HG03571 (cell line): ENCODE data around the gene SEC22C.
"Not testable (repeated sequence)": the region's sequence is repeated elsewhere in the genome, so short reads cannot be mapped to it uniquely, and the experiment has no call there.

Experiments used
- ATAC-seq: cut with Tn5 transposase; IDR thresholded peaks from one replicate; pipeline ENCODE4 v1.9.1; 2021; ENCODE audit not compliant: unreplicated experiment

The SEC22C gene

DNA sequence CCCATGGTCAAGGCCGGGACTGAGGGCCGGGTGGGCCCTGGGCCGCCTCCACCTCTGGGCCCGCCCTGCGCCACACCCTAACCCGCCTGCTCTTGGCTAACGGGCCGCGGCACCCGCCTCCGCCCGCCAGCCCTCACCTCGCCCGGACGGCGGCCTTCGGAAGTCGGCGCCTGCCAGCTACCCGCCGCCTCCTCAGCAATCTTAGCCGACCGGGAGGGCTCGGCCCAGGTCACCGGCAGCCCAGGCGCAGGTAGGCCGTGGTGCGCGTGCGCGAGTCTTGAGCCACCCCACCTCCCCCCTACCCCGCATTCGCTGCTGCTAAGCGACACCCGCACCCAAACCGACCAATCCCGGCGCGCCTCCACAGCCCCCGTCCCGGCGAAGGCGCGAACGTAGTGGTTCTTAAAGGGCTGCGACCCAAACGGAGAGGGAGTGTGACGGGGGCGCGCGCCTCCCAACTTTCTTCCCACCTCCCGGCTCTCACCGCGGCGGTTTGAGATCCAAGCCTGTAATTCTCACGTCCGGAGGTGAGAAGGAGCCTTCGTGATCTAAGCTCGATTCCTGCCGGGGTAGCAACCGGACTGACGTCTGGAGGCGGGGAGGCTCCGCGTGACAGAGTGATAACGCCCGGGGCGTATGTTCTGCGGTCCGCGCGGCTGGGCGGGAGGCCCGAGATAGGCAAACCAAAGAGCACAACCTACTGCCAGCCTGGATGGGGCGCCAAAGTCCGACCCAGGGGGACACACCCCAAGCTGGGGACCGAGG lies at the start of gene SEC22C:
TSS of gene SEC22C (minus strand) at position 259 of the 765 bp plus-strand sequence. CDS start 12,921 bp downstream, outside the sequence.
- ATAC-seq, result peak; percentile 88

- ATAC-seq, result no peak
Measured at GRCh38 chr3:42613462-42613861, 31.7 kb upstream of the SEC22C start.

DNA sequence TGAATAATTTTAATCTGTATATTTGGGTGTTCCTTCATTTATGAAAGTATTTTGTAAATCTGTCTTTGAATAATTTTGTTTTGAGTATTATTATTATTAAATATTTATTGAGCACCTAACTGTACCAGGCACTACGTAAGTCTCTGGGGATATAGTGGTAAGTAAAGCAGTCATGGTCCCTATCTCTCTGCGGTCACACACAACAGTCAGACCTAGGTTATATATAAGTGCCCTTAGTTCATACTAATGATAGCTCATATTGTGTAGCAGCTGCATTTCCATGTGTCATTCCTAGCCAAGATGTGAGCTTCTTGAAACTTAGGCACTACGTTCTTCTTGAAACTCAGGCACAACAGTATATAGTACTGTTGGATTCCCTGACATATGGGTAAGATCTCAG lies 31.2 kb upstream of the SEC22C start:
- peak; percentile 72 for ATAC-seq

DNA sequence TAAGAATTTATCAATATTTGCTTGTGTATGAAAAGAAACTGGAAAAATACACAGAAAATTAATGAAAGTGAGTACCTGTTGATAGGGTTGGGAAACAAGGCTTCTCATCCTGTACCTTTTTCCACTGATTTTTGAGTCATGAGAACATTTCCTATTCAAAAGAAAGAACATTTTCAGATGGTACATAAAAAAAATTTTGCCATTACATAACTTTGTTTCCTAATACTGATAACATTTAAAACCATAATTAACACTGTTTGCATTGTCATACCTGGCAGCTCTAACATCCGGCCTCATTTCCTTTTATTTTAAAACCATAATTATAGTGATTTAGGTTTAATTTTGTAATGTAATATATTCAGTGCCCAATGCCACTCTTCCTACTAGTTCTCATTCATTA lies 30.4 kb upstream of the SEC22C start:
- no peak for ATAC-seq

GRCh38 chr3:42610976-42611375 lies 29.2 kb upstream of the SEC22C start:
- ATAC-seq, result no peak

GRCh38 chr3:42608581-42608980 lies 26.8 kb upstream of the SEC22C start:
- ATAC-seq, result no peak

GRCh38 chr3:42605546-42606173 lies 23.9 kb upstream of the SEC22C start:
- no peak for ATAC-seq

DNA sequence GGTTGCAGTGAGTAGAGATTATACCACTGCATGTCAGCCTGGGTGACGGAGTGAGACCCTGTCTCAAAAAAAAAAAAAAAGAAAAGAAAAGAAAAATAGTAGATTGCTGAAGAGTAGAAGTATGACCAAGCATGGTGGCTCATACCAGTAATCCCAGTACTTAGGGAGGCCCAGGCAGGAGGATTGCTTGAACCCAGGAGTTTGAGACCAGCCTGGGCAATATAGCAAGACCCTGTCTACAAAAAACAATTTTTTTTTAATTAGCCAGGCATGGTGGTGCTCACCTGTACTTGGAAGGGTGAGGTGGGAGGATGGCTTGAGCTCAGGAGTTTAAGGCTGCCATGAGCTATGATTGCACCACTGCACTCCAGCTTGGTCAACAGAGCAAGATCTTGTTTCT lies 21.2 kb upstream of the SEC22C start:
- ATAC-seq, result no peak

DNA sequence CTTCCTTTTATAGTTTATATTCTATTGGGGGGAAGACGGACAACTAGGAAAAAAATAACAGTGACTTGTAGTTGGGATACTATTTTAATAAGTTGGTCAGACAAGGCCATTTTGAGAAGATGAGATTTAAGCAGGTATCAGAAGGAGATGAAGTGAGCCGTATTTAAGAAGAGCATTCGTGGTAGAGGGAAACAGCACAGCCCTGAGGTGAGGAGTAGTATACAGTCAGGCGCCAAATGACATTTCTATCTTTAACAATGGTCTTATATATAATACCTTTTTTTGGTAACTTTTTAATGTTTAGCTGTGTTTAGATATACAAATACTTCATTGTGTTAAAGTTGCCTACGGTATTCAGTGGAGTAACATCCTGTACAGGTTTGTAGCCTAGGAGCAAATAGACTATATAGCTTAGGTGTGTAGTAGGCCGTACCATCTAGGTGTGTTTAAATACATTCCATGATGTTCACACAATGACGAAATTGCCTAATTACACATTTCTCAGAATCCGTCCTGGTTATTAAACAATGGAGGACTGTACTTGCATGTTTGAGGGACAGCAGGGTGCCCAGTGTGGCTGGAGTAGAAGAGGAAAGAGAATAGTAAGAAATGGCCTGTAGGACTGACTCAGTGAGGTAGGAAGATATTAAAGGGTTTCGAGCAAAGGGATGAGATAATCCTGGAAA lies 20.3 kb upstream of the SEC22C start:
- no peak for ATAC-seq

DNA sequence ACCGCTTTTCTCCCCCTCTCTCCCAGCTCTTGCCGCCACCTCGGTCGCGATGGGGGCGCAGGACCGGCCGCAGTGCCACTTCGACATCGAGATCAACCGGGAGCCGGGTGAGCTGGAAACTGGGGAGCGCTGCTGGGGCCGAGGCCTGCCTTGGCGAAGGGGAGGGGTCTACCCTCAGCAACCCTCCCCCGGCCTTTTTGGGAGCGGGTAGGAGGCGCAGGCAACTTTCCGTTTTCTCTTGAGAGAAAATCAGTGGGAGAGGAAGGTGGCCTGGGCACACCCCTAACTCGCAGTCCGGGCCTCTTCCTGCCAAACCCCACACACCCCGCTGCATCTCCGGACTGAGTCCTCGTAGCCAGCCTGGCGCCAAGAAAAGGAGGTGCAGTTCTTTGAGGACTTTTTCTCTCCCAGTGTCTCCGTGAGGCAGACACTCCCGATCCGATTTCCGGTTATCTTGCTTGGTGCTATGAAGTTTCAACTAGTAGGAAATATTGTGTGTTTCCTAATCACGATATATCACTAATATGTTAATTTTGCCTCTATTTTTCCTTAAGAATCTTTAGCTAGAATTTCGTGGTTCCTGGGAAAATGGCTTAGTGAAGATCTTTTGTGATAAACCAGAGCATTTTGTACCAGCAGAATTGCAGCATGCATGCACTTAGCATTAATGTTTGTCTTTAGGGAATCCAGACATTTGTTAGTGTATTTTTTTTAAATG lies 19.4 kb upstream of the SEC22C start:
- peak; percentile 11 for ATAC-seq

GRCh38 chr3:42600111-42600957 lies 18.6 kb upstream of the SEC22C start, which contains the start of gene NKTR:
Gene NKTR (plus strand): TSS chr3:42600686. CDS start chr3:42601007, 321 bp downstream.
- peak; percentile 84 for ATAC-seq

DNA sequence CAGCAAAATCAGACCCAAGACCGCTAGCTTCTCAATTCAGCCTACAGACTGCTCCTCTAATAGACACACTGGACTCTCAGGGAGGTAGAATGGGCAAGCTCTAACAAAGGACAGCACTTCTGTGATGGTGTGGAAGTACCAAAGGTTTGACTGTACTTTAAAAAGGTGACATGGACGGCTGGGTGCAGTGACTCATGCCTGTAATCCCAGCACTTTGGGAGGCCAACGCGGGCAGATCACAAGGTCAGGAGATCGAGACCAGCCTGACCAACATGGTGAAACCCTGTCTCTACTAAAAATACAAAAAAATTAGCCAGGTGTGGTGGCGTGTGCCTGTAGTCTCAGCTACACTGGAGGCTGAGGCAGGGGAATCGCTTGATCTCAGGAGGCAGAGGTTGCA lies 15.3 kb upstream of the SEC22C start:
- ATAC-seq, result not testable (repeated sequence)

DNA sequence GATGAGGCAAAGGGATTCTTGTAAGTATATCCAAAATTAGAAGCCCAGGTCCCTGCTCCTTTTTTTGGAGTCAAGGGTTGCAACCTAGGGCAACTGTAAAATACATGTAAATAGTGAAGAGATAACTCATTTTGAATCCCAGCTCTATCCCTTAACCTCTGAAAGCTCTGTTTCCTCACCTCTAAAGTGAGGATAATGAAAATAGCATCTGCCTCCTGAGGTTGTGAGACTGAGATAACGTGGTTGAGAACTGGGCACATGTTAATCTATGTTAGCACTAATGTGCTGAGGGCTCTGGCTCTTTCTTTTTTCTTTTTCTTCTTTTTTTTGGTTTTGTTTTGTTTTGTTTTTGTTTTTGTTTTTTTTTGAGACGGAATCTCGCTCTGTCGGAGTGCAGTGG lies 13.9 kb upstream of the SEC22C start:
- no peak for ATAC-seq

DNA sequence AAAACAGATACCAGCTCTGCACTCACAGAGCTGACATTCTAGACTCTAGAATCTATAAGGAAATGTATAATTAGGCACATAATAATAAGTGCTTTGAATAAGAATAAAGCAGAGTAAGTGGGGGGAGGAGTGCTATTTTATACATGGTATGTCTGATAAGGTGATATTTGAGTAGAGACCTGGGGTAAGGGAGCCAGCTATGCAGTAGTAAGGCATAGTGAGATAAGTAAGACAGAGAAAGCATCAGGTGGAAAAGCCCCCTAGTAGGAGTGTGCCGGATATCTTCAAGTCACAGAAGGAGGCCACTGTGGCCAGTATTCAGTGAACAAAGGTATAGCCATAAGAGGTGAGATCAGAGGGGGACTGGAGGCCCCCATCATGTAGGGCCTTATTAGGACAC lies 11.9 kb upstream of the SEC22C start:
- ATAC-seq, result no peak

- ATAC-seq, result no peak
Measured at GRCh38 chr3:42591811-42592210, 10.0 kb upstream of the SEC22C start.

DNA sequence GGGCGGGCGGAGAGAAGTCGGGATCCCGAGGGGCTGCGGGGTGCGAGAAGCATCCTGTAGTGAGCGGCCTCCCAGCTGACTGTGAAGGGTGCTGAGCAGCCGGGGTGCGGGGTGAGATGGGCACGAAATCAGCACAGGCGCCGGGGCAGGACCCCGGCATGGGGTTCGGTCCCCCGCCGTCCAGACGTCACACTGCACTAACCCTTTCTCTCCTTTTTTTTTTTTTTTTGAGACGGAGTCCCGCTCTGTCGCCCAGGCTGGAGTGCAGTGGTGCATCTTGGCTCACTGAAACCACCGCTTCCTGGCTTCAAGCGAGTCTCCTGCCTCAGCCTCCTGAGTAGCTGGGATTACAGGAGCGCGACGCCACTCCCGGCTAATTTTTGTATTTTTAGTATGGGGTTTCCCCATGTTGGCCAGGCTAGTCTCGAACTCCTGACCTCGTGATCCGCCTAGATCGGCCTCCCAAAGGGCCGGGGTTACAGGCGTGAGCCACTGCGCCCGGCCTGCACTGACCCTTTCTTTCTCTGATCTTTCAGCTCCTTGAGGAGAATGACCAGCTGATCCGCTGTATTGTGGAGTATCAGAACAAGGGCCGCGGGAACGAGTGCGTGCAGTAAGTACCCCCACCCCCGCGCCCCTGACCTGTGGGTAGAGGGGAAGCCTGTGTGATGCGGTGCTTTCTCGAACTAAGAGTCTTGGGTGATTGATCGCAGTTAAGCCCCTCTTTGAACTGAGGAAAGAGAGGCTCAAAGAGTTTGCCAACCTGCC lies 9.4 kb upstream of the SEC22C start:
- no peak for ATAC-seq

DNA sequence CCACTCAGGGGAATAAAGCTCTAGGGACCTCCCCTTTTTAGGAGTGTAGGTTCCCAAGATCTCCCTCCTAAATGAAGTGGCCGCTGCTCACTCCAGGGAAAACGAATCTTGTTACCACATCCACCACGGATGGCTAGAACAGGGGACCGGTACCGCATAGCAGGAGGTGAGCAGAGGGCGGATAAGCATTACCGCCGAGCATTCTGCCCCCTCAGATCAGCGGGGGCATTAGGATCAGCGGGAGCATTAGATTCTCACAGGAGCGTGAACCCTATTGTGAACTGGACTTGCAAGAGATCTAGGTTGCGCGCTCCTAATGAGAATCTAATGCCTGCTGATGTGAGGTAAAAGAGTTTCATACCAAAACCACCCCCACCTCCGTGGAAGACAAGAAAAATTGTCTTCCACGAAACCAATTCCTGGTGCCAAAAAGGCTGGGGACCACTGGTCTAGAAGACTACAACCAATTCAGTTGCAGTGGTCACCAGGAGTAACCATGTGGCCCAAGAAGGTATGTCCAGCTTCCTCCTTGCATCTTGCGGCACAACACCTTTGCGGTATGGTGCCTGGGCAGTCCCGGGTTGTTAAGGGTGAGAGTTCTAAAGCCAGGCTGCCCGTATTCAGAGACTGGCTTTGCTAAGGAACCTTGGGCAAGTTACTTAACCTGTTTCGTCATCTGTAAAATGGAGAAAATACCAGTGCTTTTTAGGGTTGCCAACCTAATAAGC lies 7.8 kb upstream of the SEC22C start:
- no peak for ATAC-seq

GRCh38 chr3:42588625-42589024 lies 6.9 kb upstream of the SEC22C start:
- ATAC-seq, result no peak

- no peak for ATAC-seq
Measured at GRCh38 chr3:42582474-42583070, 805 bp upstream of the SEC22C start.
